ENCODE data around the gene OSBPL6. TPM values are rescaled to one million over a fixed set of nuclear protein-coding genes. Genes with fewer than 3 reads are reported as not detected.

OSBPL6 gene
- total and polyA plus RNA-seq, 9 of the 15 experiments (the other 6 are each of a cell fraction or from before 2014, with no cell fraction given), result 3.4 to 12.7 (median 9.3) TPM

DNA sequence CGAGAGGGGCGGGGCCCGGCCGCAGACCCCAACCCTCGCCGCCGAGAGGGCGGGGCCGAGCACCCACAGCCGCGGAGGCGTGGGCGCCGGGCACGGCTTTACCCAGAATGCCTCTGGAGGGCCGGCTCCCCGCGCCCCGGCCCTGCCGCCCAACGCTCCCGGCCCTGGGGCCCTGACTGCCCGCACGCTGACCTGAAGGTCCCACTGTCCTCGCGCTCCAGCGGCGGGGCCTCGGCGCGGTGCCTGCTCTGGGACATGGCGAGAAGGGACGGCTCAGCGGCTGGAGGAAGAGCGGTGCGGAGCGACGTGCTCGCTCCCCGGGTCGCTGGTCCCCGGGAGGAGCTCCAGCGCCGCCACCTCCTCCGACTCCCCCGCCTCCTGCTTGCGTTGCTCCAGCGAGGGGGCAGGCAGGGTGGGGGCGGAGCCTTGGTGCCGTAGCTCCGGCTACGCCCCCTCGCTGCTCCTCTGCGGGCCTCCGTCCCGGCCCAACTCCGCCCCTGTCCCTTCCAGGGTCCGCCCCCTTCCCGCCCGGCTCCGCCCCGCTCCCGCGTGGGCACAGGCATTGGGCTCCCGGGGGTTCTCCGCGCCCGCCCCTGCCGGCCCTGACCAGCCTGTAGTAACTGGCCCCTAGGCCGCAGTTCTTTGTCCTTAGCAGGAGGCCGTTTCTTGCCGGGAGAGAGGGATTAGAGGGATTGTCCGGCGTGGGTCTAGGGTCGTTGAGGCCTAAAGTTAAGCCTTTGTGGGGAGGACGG is 256.6 kb downstream of the OSBPL6 start, which contains the start of the genes PJVK and PRKRA:
Gene PJVK, plus strand, starts transcription at position 605 of the 752 bp plus-strand sequence. CDS start 2,032 bp downstream, outside the sequence.
Gene PRKRA, minus strand, starts transcription at position 402 of the 752 bp plus-strand sequence. Its CDS starts 145 bp downstream, at position 257.
- H2AFZ ChIP-seq (ENCODE audit: low read depth, low read length), result peak within 1 kb of the TSS; percentile 98
- POLR2A ChIA-PET, result interaction anchor here (0.6 to 2.9 kb wide), 18 partner anchors 8 to 932 kb away, joined by 3 to 23 read pairs (median 4); no protein-coding TSS in a partner anchor
- H3K36me3 ChIP-seq (ENCODE audit: control insufficient read depth, insufficient read depth, low read length), result peaks cover 28% of the 10 kb centered on the region
- H3K27me3 ChIP-seq (ENCODE audit: control insufficient read depth in 2 of 2, insufficient read depth in 2 of 2, low read length in 2 of 2), result no peaks in the 10 kb centered on the region
- intact Hi-C loops (cut with micrococcal nuclease), result loop anchor here (1.0 to 2.0 kb wide), 2 partner anchors 28 to 36 kb away; no protein-coding TSS in a partner anchor
- in situ Hi-C loops (cut with MboI), result no loop called here
- peak within 1 kb of the TSS; percentile 96 for H3K27ac ChIP-seq (ENCODE audit: extremely low read depth, low read depth, low read length)
- H3K4me2 ChIP-seq (ENCODE audit: insufficient read depth, low read length), result peak within 1 kb of the TSS; percentile 95
- H3K79me2 ChIP-seq (ENCODE audit: control insufficient read depth, insufficient read depth, low read length), result peaks cover 32% of the 10 kb centered on the region
- DNase-seq (ENCODE audit: extremely low read depth in 1 of 4, low spot score in 3 of 4) (peak; percentile 98 to 99 (median 99)), ATAC-seq (peak; percentile 97), FAIRE-seq (peak; percentile 94)
- no peaks in the 10 kb centered on the region for H3K9me1 ChIP-seq (ENCODE audit: control insufficient read depth, insufficient read depth, low read length)
- peak within 1 kb of the TSS; percentile 91 to 97 for H3K9ac ChIP-seq (ENCODE audit: insufficient read depth in 1 of 2, low read depth in 2 of 2, low read length in 2 of 2)
- H3K4me3 ChIP-seq, result peak within 1 kb of the TSS; percentile 90
- no TSS peak for BruUV-seq (replicated peaks)
- H4K20me1 ChIP-seq (replicated peaks; ENCODE audit: control insufficient read depth, insufficient read depth, low read length), result 0 out of 2 replicates have a peak, but pooled peaks cover 7% of the 10 kb centered on the region
- H3K9me3 ChIP-seq (replicated peaks; ENCODE audit: control insufficient read depth, insufficient read depth, low read depth, low read length), result no peaks in the 10 kb centered on the region
- CTCF ChIA-PET (ENCODE audit: low intra/inter-chr PET ratio), result no interaction called here
- peaks cover 14 to 19% of the 10 kb centered on the region in 2 experiments; a peak in 4 of 5 replicates for H3K4me1 ChIP-seq (replicated peaks in 1 of 2; ENCODE audit: control insufficient read depth in 2 of 2, insufficient read depth in 2 of 2, low read length in 2 of 2)
- WGBS (ENCODE audit: insufficient coverage, low coverage, missing lambda C conversion rate), result under 1% methylated on average over 68 of the region's 76 CpGs
- no peak for TF ChIP-seq XRCC4 (IDR thresholded peaks at IDR 0.05; ENCODE audit: extremely low read depth, insufficient read depth, insufficient read length)
- TF ChIP-seq GTF2A2 (tag; IDR thresholded peaks at IDR 0.05), result no peak
- TF ChIP-seq TAF7 (tag; IDR thresholded peaks at IDR 0.05), result peak; percentile 38; the same call in 1 of the 2 replicates
- peak; percentile 86; the same call in 1 of the 2 replicates for TF ChIP-seq THAP12 (CRISPR knock-in tag; IDR thresholded peaks at IDR 0.05)
- TF ChIP-seq HMGXB4 (CRISPR knock-in tag; IDR thresholded peaks at IDR 0.05), result peak; percentile 77
- TF ChIP-seq RNF2 (IDR thresholded peaks at IDR 0.05), result peak; percentile 83; the same call in 1 of the 2 replicates
- no peak for TF ChIP-seq SMAD2 (IDR thresholded peaks at IDR 0.05; ENCODE audit: low read depth, low read length)
- TF ChIP-seq MXI1 (IDR thresholded peaks at IDR 0.05; ENCODE audit: low read depth, low read length), result peak; percentile 27; the same call in 1 of the 2 replicates
- TF ChIP-seq, protein P1, sequence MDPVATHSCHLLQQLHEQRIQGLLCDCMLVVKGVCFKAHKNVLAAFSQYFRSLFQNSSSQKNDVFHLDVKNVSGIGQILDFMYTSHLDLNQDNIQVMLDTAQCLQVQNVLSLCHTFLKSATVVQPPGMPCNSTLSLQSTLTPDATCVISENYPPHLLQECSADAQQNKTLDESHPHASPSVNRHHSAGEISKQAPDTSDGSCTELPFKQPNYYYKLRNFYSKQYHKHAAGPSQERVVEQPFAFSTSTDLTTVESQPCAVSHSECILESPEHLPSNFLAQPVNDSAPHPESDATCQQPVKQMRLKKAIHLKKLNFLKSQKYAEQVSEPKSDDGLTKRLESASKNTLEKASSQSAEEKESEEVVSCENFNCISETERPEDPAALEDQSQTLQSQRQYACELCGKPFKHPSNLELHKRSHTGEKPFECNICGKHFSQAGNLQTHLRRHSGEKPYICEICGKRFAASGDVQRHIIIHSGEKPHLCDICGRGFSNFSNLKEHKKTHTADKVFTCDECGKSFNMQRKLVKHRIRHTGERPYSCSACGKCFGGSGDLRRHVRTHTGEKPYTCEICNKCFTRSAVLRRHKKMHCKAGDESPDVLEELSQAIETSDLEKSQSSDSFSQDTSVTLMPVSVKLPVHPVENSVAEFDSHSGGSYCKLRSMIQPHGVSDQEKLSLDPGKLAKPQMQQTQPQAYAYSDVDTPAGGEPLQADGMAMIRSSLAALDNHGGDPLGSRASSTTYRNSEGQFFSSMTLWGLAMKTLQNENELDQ (CRISPR knock-in tag; IDR thresholded peaks at IDR 0.05; ENCODE audit: borderline replicate concordance), result 0 out of 2 replicates have a peak, but pooled peaks have one; percentile 59
- TF ChIP-seq GMEB1 (CRISPR knock-in tag; IDR thresholded peaks at IDR 0.05), result peak; percentile 71
